Stimulated activated CD4-positive, alpha-beta T cell treated with anti-CD3 and anti-CD28 coated beads, Interleukin-2, amount 100 ng/mL, for 48 hours (primary cell): ENCODE data around the gene NRG3.

Source experiments
- DNase-seq, 2 donors: peaks; one replicate each; pipeline ENCODE4 v3.0.0-alpha.2; 2020

The NRG3 gene

DNA sequence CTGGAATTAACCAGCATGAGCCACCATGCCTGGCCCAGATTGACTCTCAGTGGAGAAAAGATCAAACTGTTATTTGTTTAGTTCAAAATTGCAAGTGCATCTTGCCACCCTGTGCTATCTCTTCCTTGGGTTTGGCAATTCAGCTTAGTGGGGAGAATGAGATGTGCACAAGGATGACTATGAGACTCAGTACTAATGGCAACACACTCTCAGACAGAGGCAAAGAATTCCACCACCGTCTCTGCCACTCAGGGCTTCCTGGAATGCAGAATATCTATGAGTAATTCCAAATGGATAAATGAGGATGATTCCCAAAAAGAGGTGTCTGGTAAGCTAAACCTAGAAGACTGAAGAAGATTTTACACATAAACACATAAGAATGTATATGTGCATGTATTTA lies 525.8 kb downstream of the NRG3 start:
- DNase-seq = no peak

DNA sequence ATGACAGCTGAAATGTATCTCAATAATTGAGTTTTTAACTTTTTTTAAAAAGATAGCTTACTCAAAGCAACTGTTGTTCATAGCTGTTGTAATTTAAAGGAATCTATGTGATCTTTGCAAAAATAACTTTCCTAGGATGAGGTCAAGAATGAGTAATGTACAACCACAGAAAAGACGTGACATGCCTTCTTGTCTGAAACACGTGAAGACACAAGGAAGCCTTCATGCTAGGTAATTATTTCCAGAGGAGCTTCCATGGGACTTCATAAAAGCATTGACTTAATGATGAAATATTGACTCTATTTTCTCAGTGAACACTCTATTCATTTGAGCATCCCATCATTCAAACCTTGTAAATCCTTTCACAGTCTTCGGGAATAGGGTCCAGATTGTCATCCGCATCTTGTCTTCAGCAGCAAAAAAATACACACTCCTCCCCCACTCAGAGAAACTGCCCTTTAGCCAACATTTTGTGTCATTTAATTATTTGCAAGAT lies 528.0 kb downstream of the NRG3 start:
- no peak for DNase-seq

DNA sequence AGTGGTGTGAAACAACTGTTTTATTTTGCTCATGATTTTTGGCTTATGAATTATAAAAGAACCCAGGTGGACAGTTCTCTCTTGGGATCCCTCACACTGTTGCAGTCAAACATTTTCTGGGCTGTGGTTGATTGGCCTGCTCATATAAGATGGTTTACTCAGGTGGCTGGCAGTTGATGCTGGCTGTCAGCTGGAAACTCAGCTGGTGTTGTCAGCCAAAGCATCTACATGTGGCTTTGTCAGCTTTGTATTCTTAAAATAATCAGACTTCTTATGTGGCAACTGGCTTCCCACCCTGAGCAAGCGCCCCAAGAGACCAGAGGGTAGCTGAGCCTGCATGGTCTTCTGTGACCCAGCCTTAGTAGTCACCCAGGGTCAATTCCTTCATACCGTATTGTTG lies 534.7 kb downstream of the NRG3 start:
- no peak for DNase-seq

DNA sequence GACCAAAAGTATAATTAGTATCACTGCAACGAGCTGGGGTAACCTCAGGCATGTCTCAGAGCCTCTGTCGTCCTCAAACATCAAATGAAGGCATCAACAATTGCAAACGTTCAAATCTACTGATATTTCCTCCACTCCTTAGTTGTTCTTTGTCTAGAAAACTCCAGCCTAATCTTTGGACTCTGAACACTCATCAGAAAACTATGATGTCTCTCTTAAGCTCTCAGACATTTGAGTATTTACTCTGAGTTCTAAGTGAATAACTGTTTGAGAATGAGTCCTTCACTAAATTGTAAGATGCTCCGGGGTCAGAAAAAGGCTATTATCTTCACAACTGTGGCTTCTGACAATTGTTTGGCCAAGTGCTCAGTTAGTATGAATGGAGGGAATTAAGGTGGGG lies 536.4 kb downstream of the NRG3 start:
- no peak for DNase-seq

DNA sequence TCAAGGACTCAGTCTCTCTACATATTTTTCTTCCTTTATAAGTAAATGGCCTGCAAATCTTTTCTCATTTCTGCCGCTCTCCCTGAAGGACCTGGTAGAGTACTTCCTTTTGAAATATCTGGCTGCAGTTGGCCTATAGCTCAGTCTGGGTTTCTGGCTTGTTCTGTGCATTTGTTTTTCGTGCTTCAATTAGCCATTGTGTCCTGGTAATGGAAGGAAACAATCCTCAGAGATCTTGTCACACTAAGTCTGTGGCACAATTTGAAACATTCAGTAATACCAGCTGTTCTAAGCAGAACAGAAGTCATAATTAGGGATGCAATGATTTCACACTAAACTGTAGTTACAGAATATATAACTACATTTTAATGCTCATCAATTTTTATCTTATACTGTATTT lies 545.0 kb downstream of the NRG3 start:
- DNase-seq = no peak

DNA sequence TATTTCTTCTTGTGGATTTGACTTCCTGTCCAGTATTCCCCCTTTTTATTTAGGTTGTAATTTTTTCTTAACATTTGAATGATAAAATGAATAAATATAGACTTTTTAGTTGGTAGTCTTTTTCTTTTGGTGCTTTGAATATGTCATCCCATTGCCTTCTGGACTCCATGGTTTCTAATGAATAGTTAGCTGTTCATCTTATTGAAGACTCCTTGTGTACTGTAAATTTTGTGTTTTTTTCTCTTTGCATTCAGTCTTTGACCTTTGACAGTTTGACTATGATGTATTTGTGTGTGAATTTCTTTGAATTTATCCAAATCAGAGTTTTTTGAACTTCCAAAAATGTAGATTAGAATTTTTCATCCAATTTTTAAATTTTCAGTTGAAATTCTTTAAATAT lies 554.3 kb downstream of the NRG3 start:
- DNase-seq = no peak

DNA sequence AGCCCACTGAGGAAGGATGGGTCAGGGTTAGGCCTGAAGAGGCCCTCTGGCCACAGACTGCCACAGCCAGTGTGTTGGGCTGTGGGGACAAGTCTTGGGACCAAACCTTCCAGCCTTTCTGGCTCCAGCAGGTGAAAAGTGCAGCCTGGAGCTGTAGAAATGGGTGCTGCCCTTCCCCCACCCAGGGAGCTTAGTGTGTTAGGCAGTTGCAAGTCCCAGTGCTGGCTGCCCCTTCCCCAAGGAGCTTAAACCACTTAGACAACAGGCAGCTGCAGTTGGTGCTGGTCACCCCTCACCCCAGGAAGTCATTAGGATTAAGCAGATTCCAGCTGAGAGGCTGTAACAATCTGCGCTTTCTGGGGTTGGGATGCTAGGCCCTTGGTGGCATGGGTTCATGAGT lies 563.3 kb downstream of the NRG3 start:
- no peak for DNase-seq

DNA sequence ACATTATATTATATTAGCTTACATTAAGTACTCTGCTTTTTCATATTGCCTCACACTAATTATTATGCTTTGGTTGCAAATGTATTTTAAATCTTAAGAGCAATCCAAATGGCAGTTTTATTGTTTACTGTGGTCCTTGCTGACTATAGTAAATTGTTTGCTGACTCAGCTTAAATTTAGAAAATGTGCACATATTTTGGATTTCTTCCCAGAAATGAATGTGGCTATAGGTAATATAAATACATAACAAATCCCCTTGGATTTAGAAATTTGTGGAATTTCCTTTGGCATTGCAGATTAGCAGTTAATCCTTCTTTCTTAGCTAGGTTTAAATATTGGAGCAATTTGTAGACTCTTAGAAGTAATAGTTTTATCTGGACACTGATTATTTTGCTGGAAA lies 565.8 kb downstream of the NRG3 start:
- DNase-seq = no peak

DNA sequence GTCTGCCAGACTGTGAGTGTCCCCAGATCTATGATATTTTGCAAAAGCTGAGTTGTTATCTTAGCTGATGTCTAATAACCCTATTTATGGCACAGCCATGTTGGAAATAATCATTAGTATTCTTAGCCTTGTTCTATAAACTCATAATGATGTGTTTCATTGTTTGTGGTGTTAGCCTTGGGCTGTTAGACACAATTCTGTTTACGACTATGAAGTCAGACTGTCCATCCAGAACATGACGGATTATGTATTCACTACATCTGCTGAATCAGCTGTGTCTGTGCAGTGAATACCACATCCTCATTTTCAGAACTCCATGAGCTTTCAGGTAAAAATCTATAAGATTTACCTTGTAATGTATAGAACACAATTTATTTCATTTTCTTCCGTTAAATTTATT lies 577.1 kb downstream of the NRG3 start:
- DNase-seq = no peak

DNA sequence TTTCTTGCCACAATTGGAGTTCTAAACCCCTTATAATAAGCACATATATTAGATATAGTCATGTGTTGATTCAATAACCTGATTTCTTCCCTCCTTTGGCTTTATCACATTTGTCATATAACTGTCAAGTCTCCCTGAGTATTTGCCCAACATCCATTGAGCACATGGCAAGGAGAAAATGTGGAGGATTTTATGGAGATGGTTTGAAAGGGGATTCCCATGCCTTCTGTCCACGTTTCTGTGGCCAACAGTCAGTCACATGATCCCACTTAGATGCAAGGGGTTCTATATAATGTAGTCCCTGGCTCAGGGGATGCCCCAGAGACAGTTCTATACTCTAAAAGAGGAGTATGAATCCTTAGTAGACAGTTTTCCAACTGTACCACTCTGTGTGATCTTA lies 577.7 kb downstream of the NRG3 start:
- DNase-seq = no peak

DNA sequence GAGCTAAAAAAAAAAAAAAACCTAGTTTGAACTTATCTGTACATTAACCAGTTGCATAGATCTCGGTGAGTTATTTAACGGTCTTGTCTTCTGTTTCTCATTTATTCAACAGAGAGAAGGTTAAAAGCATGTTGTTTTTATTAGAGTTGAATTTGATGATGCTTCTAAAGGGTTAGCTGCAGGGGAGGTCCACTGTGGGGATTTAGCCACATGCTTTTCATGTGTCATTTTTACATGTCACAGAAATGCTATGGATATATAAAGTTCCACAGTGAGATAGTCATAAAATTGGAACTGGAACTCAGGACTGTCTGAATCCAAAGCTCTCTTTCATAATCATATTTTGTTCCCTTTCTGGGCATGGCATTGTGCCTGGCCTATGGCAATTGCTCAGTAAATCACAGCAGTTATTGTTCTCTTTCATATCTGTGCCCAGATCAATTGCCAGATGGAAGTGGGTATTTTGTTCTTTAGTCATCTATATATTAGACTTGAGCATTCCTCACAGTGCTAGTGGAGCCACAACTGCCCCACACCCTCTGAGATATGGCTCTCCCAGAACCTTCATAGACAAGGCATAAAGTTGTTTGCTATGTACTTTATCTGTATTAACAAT lies 578.8 kb downstream of the NRG3 start:
- DNase-seq = no peak

DNA sequence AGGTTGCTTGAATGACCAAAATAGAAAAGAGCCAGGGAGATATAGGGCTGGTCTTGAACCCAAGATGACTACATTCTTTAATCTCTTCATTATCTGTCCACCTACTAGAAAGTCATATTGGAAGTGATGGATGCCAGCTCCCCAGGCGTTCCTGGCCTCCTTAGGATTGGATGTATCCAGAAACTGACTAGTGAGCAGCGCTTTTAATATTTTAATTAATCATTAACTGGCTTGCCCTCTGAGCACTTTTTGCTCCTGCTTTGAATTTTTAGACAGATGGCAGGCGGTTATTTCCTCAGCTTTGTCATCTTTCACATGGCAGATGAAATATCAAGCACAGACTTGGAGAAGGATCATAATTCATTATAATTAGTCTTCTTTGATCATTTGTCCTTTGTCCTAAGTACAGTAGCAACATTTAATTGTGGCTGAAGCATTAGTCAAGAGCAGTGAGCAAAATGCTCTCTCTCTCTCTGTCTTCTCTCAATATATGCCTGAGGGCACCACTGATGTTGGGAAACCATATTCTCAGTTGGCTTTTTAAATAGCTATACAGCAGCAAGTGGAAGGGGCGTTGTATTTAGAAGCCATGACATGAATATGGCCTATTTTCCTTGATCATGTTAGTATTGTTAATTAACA lies 588.0 kb downstream of the NRG3 start:
- no peak for DNase-seq

DNA sequence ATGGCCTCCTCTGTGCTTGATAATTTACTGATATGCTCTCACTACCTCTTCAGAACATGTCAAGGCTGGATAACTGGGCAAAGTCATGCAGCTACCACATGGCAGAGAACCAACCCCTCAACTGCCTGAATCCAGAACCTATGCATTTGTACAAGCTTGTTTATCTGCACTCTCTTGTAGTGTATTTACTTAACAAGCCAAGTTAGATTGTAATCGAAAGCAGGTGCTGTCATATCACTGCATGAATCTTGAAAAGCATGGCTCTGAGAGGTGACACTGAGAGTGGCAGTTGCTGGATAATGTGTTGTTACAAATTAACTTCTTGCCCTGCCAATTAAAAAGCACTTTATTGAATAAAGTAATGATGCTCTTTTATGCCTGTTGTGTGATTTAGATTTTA lies 588.6 kb downstream of the NRG3 start:
- DNase-seq = no peak

DNA sequence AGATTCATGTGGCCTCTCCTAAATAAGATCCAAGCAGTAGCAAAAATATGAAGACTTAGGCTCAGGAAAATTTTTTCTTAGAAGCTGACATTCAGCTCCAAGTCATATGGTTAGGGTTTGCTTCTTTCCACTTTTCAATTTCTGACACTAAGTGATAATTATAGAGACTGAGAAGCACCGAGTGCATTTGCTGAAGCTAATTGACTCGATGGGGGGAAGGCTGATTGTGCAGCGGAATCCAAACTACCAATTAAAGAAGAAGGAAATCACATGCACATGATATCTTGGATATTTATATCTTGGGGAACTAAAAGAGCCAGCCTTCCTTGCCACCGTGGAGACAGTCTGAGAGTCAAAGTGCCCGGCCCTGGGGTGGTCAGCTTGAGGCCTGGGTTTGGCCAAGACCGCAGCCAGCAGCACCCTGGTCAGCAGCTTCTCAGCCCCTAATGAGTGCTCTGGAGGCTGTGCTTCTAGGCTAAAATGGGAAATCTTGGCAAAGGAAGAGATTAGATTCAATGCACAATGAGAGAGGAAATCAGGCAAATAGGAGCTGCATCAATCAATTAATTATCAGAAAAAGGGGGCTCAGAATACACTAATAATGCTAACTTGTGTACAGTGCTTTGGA lies 589.3 kb downstream of the NRG3 start:
- DNase-seq = no peak

DNA sequence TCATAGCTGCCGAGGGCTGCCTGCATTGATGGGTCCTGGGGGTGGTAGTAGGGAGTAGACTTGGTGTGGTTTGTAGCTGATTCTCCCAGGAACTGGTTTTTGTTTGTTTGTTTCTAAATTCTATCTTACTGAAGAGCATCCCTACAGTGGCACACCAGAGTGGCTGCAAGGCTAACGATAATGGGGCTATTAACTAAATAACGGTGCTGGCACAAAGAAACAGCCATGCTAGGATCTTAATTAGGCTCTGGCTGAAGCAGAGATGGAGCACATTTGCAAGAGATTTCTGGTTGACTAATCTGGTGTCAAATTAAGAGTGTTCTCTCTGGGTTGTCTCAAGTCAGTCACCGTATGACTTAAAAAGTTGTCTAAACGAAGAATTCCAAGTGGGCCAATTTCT lies 590.0 kb downstream of the NRG3 start:
- DNase-seq = no peak

DNA sequence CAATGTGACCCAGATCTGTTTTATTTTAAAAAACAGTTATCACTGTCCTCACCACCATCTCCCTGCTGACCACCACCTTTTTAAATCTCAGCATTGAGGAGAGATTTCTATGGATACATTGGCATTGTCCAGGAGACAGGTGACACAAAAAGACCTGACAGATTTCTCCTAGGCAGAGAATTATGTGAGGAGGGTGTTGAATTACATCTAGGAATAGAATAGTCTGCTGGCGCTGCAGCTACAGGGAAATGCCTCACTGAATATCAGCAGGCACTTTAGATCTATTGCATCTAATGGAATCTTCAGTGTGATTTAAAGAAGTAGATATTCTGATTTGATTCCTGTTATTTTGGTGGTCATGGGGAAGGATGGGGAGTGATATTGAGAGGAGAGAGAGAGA lies 593.5 kb downstream of the NRG3 start:
- DNase-seq = no peak

DNA sequence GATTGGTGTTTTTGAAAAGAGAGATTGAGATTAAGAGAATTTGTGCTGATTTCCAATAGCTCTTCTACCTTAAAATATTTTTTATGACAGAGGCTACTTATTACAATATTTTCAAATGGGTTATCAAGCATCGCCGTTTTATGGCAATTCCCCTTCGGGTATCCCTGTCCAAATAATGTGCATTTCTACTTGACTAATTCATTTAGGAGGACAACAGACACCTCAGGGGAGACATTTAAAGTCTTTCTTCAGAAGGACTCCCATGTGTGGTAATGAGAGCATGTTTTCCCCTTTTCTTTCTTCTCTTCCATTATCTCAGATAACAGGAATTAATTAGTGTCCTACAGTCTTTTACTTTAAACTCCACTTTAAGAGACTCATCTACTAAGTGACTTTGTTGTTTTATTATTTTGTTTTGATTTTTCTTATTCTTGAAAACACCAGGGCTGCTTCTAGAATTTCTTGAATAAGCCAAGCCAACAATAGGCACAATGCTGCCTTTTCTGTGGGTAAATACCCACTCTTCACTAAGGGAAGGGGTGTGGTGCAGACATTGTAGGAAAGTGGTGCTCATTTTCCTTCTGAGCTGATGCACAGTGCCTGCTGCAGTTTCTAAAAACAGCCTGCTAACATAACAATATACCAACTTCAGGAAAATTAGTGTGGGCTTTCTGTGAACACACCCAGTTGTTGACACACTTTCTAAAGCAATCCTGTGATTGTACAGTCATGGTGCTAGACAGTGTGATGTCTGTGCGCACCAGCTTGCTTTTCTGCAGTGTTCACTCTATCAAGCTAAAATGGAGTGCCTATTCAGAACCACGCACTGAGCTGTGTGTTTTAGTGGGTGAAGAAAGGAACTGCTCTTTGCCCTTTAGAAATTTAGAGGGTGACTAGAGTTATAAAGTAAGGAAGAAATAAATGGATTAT lies 597.7 kb downstream of the NRG3 start:
- no peak for DNase-seq

DNA sequence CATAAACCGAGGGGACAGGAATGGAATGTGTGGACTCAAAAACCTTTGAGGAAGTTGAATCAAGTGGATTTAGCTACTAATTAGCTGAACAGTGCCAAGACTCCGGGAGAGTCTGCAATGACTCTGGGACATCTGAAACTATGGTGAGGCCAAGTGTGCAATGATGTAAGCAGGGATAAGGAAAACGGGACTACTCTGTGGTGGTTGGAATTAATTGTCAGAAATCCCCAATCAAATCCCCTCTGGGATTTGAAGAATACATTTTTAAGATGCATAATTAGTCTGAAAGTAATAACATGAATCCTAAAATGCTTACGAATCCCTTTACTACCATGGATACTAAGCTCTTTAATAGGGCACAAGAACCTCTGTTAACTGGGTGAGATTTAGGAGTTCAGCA lies 602.8 kb downstream of the NRG3 start:
- no peak for DNase-seq

DNA sequence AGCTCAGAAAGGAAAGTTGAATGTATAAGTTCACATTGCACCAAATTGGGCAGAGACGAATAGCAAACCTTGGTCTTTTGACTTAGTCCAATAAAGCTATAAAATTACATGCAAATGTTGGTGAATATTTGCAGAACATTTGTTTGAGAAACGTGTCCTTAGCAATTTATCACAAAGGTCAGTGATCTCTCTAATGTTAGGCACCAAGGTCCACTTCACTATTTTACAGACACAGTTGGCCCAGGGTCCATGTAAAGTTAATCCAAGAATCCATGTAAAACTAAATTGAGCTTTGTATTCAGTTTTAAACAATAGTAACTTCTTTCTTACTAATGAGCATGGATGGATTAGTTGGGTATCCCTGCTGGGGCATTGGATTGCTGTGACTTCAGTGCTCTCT lies 617.7 kb downstream of the NRG3 start:
- no peak for DNase-seq

DNA sequence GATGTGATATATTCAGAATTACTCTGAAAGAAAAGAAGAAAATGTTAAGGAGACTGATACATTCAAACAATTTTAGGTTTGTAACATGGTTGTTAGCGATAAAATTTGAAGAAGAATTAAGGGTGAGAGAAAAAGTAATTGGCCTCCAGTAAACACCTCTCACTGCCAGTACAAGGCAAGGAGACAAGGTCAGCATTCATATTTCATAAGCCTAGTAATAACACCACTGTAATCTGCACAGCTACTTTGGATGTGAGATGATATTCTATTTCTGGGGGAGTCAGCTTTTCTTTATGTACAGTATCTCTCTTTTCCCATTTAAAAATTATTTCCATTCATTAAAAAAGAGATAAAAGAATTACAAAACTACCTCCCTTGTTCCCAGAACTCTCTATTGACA lies 621.1 kb downstream of the NRG3 start:
- no peak for DNase-seq

DNA sequence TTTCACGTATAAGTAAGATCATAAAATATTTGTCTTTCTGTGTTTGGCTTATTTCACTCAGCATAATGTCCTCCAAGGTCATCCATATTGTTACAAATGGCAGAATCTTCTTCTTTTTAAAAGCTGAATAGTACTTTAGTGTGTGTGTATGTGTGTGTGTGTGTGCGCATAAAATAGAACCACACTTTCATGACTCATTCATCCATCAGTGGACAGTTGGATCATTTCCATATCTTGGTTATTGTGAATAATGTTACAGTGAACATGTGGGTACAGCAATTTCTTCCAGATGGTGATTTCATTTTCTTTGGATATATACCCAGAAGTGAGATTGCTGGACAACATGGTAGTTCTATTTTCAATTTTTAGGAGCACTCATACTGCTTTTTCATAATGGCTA lies 622.4 kb downstream of the NRG3 start:
- no peak for DNase-seq

DNA sequence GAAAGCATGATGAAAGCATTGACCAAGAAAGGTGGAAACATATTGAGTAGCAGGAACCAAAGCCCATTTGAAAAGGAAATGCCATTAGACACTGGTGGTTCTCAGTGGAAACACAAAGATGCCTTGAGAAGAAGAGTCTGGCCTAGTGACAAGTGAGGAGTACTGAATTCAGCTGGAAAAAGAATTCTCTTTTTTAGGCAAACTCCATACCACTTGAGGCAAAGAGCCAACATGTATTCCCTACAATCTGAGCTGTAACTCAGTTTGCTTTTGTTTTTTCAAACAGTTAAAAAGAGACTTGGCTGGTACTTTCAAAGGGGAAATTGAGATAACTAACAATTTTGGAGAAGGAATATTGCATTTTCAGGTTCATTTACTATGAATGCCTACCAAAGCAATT lies 624.0 kb downstream of the NRG3 start:
- DNase-seq = no peak

DNA sequence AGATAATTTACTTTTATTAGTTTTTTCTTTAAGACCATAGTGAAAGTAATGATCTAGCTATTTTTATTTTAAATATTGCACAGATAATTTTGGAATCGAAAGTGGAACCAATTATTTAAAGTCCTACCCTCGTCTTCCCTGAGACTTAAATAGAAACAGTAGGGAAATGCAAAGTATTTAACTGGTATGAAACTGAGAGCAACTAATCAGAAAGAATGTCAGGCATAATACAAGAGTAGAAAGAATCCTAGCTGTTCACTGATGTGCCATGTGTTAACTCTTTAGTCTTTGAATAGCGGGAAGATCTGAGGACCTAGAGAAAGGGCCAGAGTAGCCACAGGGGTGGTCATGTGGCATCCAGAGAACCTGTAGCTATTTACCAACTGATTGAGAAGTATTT lies 630.0 kb downstream of the NRG3 start:
- DNase-seq = no peak
